ENCODE data around the gene KIRREL3. TPM values are rescaled to one million over a fixed set of nuclear protein-coding genes. Genes with fewer than 3 reads are reported as not detected.

KIRREL3 gene
- total and polyA plus RNA-seq, 2 donors (not counting 3 experiments of a cell fraction or from before 2014, with no cell fraction given), result not detected

- DNase-seq (ENCODE audit: low read depth, low spot score) (no peak), FAIRE-seq (no peak)
- dilution Hi-C loops (cut with MboI; ENCODE audit: extremely low pct_ligation_motif_present, low sequenced_read_pairs), result no loop called here
- Histone ChIP-seq H3K4me2 (ENCODE audit: insufficient read depth, low read length) (no peak overlapping the region), H3K4me3 (replicated peaks in 1 of 3; ENCODE audit: insufficient read depth in 1 of 3, low read depth in 1 of 3, low read length in 3 of 3) (no peak overlapping the region), H3K4me1 (ENCODE audit: control insufficient read depth, extremely low read depth, insufficient read depth, low read length) (no peaks in the 10 kb centered on the region), H3K9me1 (replicated peaks; ENCODE audit: control insufficient read depth, extremely low read depth, insufficient read depth, low read length) (no peaks in the 10 kb centered on the region), H3K79me2 (ENCODE audit: control insufficient read depth, insufficient read depth, low read length) (no peaks in the 10 kb centered on the region), H3K9me3 (replicated peaks; ENCODE audit: control insufficient read depth, insufficient read depth, low read length) (no peaks in the 10 kb centered on the region), H3K36me3 (ENCODE audit: control insufficient read depth in 2 of 2, extremely low read depth in 1 of 2, insufficient read depth in 2 of 2, low read length in 2 of 2) (no peaks in the 10 kb centered on the region), H3K27ac (ENCODE audit: insufficient read depth, low read depth, low read length) (no peak overlapping the region), H2AFZ (ENCODE audit: low read depth, low read length) (no peak overlapping the region), H3K9ac (replicated peaks; ENCODE audit: extremely low read depth, insufficient read depth, low read length) (no peak overlapping the region), H3K27me3 (ENCODE audit: control insufficient read depth in 2 of 2, insufficient read depth in 2 of 2, low read length in 2 of 2) (no peaks in the 10 kb centered on the region), H4K20me1 (replicated peaks; ENCODE audit: control insufficient read depth, extremely low read depth, insufficient read depth, low read length) (no peaks in the 10 kb centered on the region)
- intact Hi-C loops (cut with micrococcal nuclease), result no loop called here
- POLR2A ChIA-PET, result no interaction called here
- CTCF ChIA-PET, result no interaction called here
- no TSS peak for BruUV-seq (replicated peaks)
- no peak for TF ChIP-seq CTCF (IDR thresholded peaks at IDR 0.05; ENCODE audit: extremely low read depth in 1 of 2, insufficient read depth in 1 of 2, low read depth in 1 of 2, low read length in 2 of 2)
Observed at GRCh38 chr11:126772267-126772666, 228.3 kb downstream of the KIRREL3 start.

GRCh38 chr11:126768702-126769101 is 231.9 kb downstream of the KIRREL3 start:
- intact Hi-C loops (cut with micrococcal nuclease) (no loop called here), dilution Hi-C loops (cut with MboI; ENCODE audit: extremely low pct_ligation_motif_present, low sequenced_read_pairs) (no loop called here)
- Histone ChIP-seq H3K27ac (ENCODE audit: insufficient read depth, low read depth, low read length) (no peak overlapping the region), H2AFZ (ENCODE audit: low read depth, low read length) (no peak overlapping the region), H3K79me2 (ENCODE audit: control insufficient read depth, insufficient read depth, low read length) (no peaks in the 10 kb centered on the region), H3K9me3 (replicated peaks; ENCODE audit: control insufficient read depth, insufficient read depth, low read length) (no peaks in the 10 kb centered on the region), H3K9me1 (replicated peaks; ENCODE audit: control insufficient read depth, extremely low read depth, insufficient read depth, low read length) (no peaks in the 10 kb centered on the region), H3K27me3 (ENCODE audit: control insufficient read depth in 2 of 2, insufficient read depth in 2 of 2, low read length in 2 of 2) (no peaks in the 10 kb centered on the region), H3K4me3 (replicated peaks in 1 of 3; ENCODE audit: insufficient read depth in 1 of 3, low read depth in 1 of 3, low read length in 3 of 3) (no peak overlapping the region), H3K9ac (replicated peaks; ENCODE audit: extremely low read depth, insufficient read depth, low read length) (no peak overlapping the region), H3K4me1 (ENCODE audit: control insufficient read depth, extremely low read depth, insufficient read depth, low read length) (no peaks in the 10 kb centered on the region), H4K20me1 (replicated peaks; ENCODE audit: control insufficient read depth, extremely low read depth, insufficient read depth, low read length) (no peaks in the 10 kb centered on the region), H3K36me3 (ENCODE audit: control insufficient read depth in 2 of 2, extremely low read depth in 1 of 2, insufficient read depth in 2 of 2, low read length in 2 of 2) (no peaks in the 10 kb centered on the region), H3K4me2 (ENCODE audit: insufficient read depth, low read length) (no peak overlapping the region)
- CTCF ChIA-PET, result no interaction called here
- no peak for DNase-seq (ENCODE audit: low read depth, low spot score)
- BruUV-seq (replicated peaks), result no TSS peak
- POLR2A ChIA-PET, result no interaction called here
- FAIRE-seq, result no peak
- no peak for TF ChIP-seq MYC (IDR thresholded peaks at IDR 0.05; ENCODE audit: low read depth, low read length)
- no peak for TF ChIP-seq POLR2A (IDR thresholded peaks at IDR 0.05; ENCODE audit: low read depth, low read length)
- TF ChIP-seq CTCF (IDR thresholded peaks at IDR 0.05; ENCODE audit: extremely low read depth in 1 of 2, insufficient read depth in 1 of 2, low read depth in 1 of 2, low read length in 2 of 2), result no peak

All from endothelial cell of umbilical vein (primary cell).